Fibroblast of lung (primary cell): ENCODE results near the gene C1QTNF3. TPM values are rescaled to one million over a fixed set of nuclear protein-coding genes. Genes with fewer than 3 reads are reported as not detected.

Experiments
- DNase-seq, 2 donors: peaks; one replicate each; pipeline versions ENCODE4 v3.0.0 to v3.0.0-alpha.2; 2010; ENCODE audit warnings: low read depth in 2 of 2
- H2AFZ ChIP-seq: 2 replicates; pipeline ENCODE4 v1.5.1; 2012; ENCODE audit warnings: low read length, control low read depth, inconsistent platforms
- H3K27ac ChIP-seq: 2 replicates; pipeline ENCODE4 v1.5.1; 2011; ENCODE audit warnings: low read length, control low read depth; ENCODE audit not compliant: insufficient read depth
- H3K27me3 ChIP-seq: 2 replicates; pipeline ENCODE4 v1.5.1; 2011; ENCODE audit warnings: mild to moderate bottlenecking, low read length; ENCODE audit not compliant: control insufficient read depth, insufficient read depth
- H3K36me3 ChIP-seq: 2 replicates; pipeline ENCODE4 v1.5.1; 2011; ENCODE audit warnings: low read length; ENCODE audit not compliant: control insufficient read depth, insufficient read depth
- H3K4me1 ChIP-seq: 2 replicates; pipeline ENCODE4 v1.5.1; 2011; ENCODE audit warnings: low read length; ENCODE audit not compliant: control insufficient read depth, insufficient read depth; ENCODE audit errors: extremely low read depth
- H3K4me2 ChIP-seq: 2 replicates; pipeline ENCODE4 v1.5.1; 2011; ENCODE audit warnings: low read length, control low read depth; ENCODE audit not compliant: insufficient read depth; ENCODE audit errors: extremely low read depth
- H3K4me3 ChIP-seq, 4 experiments: fragments of 200-600 bp in 1 of 4; sonication (generic) in 1 of 4; replicated peaks in 1 of 4; 2 replicates each; pipeline ENCODE4 v1.5.1; 2011 to 2016; ENCODE audit warnings: low read length in 4 of 4, low read depth in 3 of 4, mild to moderate bottlenecking in 3 of 4, control low read depth in 2 of 4, inconsistent platforms in 1 of 4, mixed read lengths in 1 of 4; ENCODE audit not compliant: insufficient read depth in 1 of 4; ENCODE audit errors: control extremely low read depth in 1 of 4
- H3K79me2 ChIP-seq: 2 replicates; pipeline ENCODE4 v1.5.1; 2012; ENCODE audit warnings: mild to moderate bottlenecking, low read length, inconsistent platforms; ENCODE audit not compliant: control insufficient read depth, insufficient read depth
- H3K9ac ChIP-seq: 2 replicates; pipeline ENCODE4 v1.5.1; 2011; ENCODE audit warnings: mild to moderate bottlenecking, low read length, control low read depth; ENCODE audit not compliant: insufficient read depth
- H3K9me3 ChIP-seq: 2 replicates; pipeline ENCODE4 v1.5.1; 2012; ENCODE audit warnings: low read depth, low read length; ENCODE audit not compliant: control insufficient read depth, insufficient read depth
- H4K20me1 ChIP-seq: 2 replicates; pipeline ENCODE4 v1.5.1; 2011; ENCODE audit warnings: low read length; ENCODE audit not compliant: control insufficient read depth, insufficient read depth; ENCODE audit errors: extremely low read depth
- EZH2 ChIP-seq: IDR thresholded peaks from 2 replicates; pipeline ENCODE4 v1.5.1; 2012; ENCODE audit warnings: low read length, control low read depth, mild to moderate bottlenecking; ENCODE audit errors: missing control alignments
- polyA plus RNA-seq, 2 donors: library from polyadenylated mRNA; depleted of rRNA in 1 of 2; stranded (reverse) in 1 of 2; unstranded in 1 of 2; fragments of >200 nt; gene quantifications; 2 replicates each; pipeline ENCODE4 v1.2.1, GENCODE V29; 2011 to 2012; ENCODE audit warnings: missing spikeins in 1 of 2
- total RNA-seq: library from RNA; depleted of rRNA; stranded (reverse); fragments of >200 nt; gene quantifications from 2 replicates; pipeline ENCODE4 v1.2.1, GENCODE V29; 2014
- TF ChIP-seq, protein P1 (sequence below), 2 donors: IDR thresholded peaks in 1 of 2; conservative IDR thresholded peaks in 1 of 2; 1 replicate in 1 of 2; 2 replicates in 1 of 2; pipeline ENCODE4 v1.5.1; 2011 to 2012; ENCODE audit warnings: low read length in 2 of 2, control low read depth in 1 of 2, inconsistent platforms in 1 of 2, low read depth in 1 of 2, mild to moderate bottlenecking in 1 of 2

The C1QTNF3 gene
- total and polyA plus RNA-seq, 2 donors (not counting 1 experiment from before 2014, with no cell fraction given) = 0.68 to 1.2 TPM

DNA sequence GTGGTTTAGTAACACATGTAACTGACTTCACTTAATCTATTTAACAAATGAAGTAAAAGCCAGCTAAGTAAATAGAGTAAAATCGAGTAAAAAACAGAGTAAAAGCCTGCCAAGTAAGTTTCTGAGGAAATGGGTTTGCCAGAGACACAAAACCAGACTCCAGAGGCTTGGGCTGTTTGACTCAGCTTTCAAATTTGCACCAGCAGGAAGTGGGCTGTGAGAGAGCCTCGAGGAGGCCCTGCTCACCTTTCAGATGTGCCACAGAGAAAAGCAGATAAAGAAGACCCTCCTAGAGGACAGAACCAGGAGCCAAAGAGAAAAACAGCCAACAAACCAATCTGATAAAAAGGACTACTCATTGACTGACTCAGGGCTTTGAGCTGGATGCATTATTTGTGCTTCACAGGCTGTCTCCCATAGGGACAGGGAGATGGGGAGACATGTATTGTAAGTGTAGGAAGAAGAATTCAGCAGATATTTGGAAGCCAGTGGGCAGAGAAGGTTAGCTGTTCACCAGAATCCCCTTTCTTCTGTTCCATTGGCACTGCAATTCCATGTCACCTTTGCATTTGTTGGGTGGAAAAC is 20.8 kb downstream of the C1QTNF3 start:
- Histone ChIP-seq H3K27ac (no peak overlapping the region), H3K4me2 (no peak overlapping the region), H3K36me3 (no peaks in the 10 kb centered on the region), H3K4me1 (no peaks in the 10 kb centered on the region), H4K20me1 (no peaks in the 10 kb centered on the region), H3K9me3 (no peaks in the 10 kb centered on the region), H3K9ac (no peak overlapping the region), H3K4me3 (no peak overlapping the region), H2AFZ (peak overlapping the region; percentile 27), H3K79me2 (no peaks in the 10 kb centered on the region), H3K27me3 (no peaks in the 10 kb centered on the region)
- no peak for TF ChIP-seq EZH2
- TF ChIP-seq, protein P1, sequence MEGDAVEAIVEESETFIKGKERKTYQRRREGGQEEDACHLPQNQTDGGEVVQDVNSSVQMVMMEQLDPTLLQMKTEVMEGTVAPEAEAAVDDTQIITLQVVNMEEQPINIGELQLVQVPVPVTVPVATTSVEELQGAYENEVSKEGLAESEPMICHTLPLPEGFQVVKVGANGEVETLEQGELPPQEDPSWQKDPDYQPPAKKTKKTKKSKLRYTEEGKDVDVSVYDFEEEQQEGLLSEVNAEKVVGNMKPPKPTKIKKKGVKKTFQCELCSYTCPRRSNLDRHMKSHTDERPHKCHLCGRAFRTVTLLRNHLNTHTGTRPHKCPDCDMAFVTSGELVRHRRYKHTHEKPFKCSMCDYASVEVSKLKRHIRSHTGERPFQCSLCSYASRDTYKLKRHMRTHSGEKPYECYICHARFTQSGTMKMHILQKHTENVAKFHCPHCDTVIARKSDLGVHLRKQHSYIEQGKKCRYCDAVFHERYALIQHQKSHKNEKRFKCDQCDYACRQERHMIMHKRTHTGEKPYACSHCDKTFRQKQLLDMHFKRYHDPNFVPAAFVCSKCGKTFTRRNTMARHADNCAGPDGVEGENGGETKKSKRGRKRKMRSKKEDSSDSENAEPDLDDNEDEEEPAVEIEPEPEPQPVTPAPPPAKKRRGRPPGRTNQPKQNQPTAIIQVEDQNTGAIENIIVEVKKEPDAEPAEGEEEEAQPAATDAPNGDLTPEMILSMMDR (conservative IDR thresholded peaks at IDR 0.05 in 1 of 2, IDR thresholded peaks at IDR 0.05 in 1 of 2; ENCODE audit: low read depth in 1 of 2, low read length in 2 of 2) = no peak
- DNase-seq = peak; percentile 19 to 88

DNA sequence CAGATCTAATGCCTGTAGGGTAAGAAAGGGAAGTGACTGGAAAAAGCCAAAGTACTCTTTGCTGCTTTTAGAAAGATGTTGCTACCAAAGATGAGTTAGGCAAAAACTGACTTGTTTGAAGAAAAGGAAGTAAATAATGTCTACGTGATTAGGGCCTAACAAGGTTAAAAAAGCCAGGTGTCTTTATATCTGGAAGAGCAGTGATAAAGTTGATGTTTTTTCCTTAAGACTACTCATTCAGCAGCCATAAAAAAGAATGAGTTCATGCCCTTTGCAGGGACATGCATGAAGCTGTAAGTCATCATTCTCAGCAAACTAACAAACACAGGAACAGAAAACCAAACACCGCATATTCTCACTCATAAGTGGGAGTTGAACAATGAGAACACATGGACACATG is 21.7 kb downstream of the C1QTNF3 start:
- Histone ChIP-seq H3K4me3 (no peak overlapping the region), H3K9ac (no peak overlapping the region), H3K79me2 (no peaks in the 10 kb centered on the region), H3K27me3 (no peaks in the 10 kb centered on the region), H3K36me3 (no peaks in the 10 kb centered on the region), H3K4me2 (no peak overlapping the region), H3K27ac (no peak overlapping the region), H2AFZ (no peak overlapping the region), H3K9me3 (no peaks in the 10 kb centered on the region), H3K4me1 (no peaks in the 10 kb centered on the region), H4K20me1 (no peaks in the 10 kb centered on the region)
- no peak for DNase-seq
- TF ChIP-seq EZH2 = no peak
- TF ChIP-seq, protein P1 (conservative IDR thresholded peaks at IDR 0.05 in 1 of 2, IDR thresholded peaks at IDR 0.05 in 1 of 2; ENCODE audit: low read depth in 1 of 2, low read length in 2 of 2) = no peak

DNA sequence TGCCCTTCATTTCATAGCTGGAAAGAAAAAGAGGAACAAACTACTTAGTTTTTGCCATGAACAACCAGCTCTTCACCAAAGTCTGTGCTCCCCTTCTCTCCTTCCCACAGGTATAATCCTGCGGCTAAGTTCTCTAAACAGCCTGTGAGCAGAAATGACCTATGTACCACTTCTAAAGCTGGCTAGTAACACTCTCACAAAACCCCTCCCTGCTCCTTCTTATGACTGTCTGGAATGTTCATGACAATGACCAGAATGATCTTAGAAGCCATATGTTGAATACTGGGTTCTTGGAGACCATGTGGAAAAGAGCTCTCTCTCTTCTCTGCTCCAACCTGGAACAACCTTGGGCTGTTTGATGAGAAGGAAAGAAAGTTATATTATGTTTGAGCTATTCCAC is 22.3 kb downstream of the C1QTNF3 start:
- H3K4me2 ChIP-seq = no peak overlapping the region
- TF ChIP-seq EZH2 = no peak
- TF ChIP-seq, protein P1 (conservative IDR thresholded peaks at IDR 0.05 in 1 of 2, IDR thresholded peaks at IDR 0.05 in 1 of 2; ENCODE audit: low read depth in 1 of 2, low read length in 2 of 2) = no peak
- no peaks in the 10 kb centered on the region for H3K9me3 ChIP-seq
- H3K27ac ChIP-seq = no peak overlapping the region
- no peak for DNase-seq
- H3K36me3 ChIP-seq = no peaks in the 10 kb centered on the region
- no peaks in the 10 kb centered on the region for H4K20me1 ChIP-seq
- no peak overlapping the region for H2AFZ ChIP-seq
- no peak overlapping the region for H3K9ac ChIP-seq
- no peak overlapping the region for H3K4me3 ChIP-seq
- H3K79me2 ChIP-seq = no peaks in the 10 kb centered on the region
- no peaks in the 10 kb centered on the region for H3K27me3 ChIP-seq
- no peaks in the 10 kb centered on the region for H3K4me1 ChIP-seq
